HepG2 (cell line): Measurements from ENCODE around the gene TTLL8.

Source experiments
- CHD4 ChIP-seq: fragments of 200-600 bp; sonication (generic); IDR thresholded peaks from 2 replicates; pipeline ENCODE4 v1.7.0; 2017; ENCODE audit warnings: mild to moderate bottlenecking, low read length, borderline replicate concordance
- EP300 ChIP-seq, 3 experiments: sonication (generic) in 1 of 3; formaldehyde crosslinking in 1 of 3; IDR thresholded peaks; 2 replicates each; pipeline versions ENCODE4 v1.5.1 to v1.6.1; 2011 to 2020; ENCODE audit warnings: low read depth in 2 of 3, low read length in 2 of 3, borderline replicate concordance in 1 of 3, improper control_type of control experiment in 1 of 3, mild to moderate bottlenecking in 1 of 3, missing genetic modification reagents in 1 of 3, moderate library complexity in 1 of 3
- JUN ChIP-seq: sonication (generic); formaldehyde crosslinking; IDR thresholded peaks from 2 replicates; pipeline ENCODE4 v1.4.0; 2020; ENCODE audit warnings: mild to moderate bottlenecking, missing genetic modification reagents
- NCOR1 ChIP-seq: fragments of 200-600 bp; sonication (generic); IDR thresholded peaks from 2 replicates; pipeline ENCODE4 v1.7.0; 2017; ENCODE audit warnings: antibody characterized with exemption, low read length, borderline replicate concordance
- PCBP1 ChIP-seq: fragments of 200-400 bp; formaldehyde crosslinking; IDR thresholded peaks from 2 replicates; pipeline ENCODE4 v1.6.1; 2017; ENCODE audit warnings: mild to moderate bottlenecking, low read depth, low read length, borderline replicate concordance
- POLR2AphosphoS5 ChIP-seq: IDR thresholded peaks from 2 replicates; pipeline ENCODE4 v1.6.1; 2012; ENCODE audit warnings: low read depth, low read length
- SMC3 ChIP-seq: IDR thresholded peaks from 2 replicates; pipeline ENCODE4 v1.6.1; 2011; ENCODE audit warnings: low read length, improper control_type of control experiment
- SP1 ChIP-seq, 2 experiments: fragments of 450-650 bp in 1 of 2; sonication (generic) in 1 of 2; formaldehyde crosslinking in 1 of 2; IDR thresholded peaks; 2 replicates each; pipeline versions ENCODE4 v1.4.0 to v1.6.1; 2016 to 2020; ENCODE audit warnings: missing genetic modification reagents in 1 of 2
- ZBTB1 ChIP-seq: sonication (generic); formaldehyde crosslinking; IDR thresholded peaks from 2 replicates; pipeline ENCODE4 v1.4.0; 2020; ENCODE audit warnings: missing genetic modification reagents, borderline replicate concordance
- ZFP37 ChIP-seq: sonication (generic); formaldehyde crosslinking; IDR thresholded peaks from 2 replicates; pipeline ENCODE4 v1.4.0; 2020; ENCODE audit warnings: missing genetic modification reagents, borderline replicate concordance
- TF ChIP-seq, protein P1 (sequence below): sonication (generic); formaldehyde crosslinking; IDR thresholded peaks from 2 replicates; pipeline ENCODE4 v1.4.0; 2020; ENCODE audit warnings: missing genetic modification reagents, mild to moderate bottlenecking, borderline replicate concordance
- TF ChIP-seq, protein P2 (sequence below): sonication (generic); formaldehyde crosslinking; IDR thresholded peaks from 2 replicates; pipeline ENCODE4 v1.5.0; 2020; ENCODE audit warnings: mild to moderate bottlenecking, missing genetic modification reagents, moderate library complexity
- TF ChIP-seq, protein P3 (sequence below): sonication (generic); formaldehyde crosslinking; IDR thresholded peaks from 2 replicates; pipeline ENCODE4 v1.4.0; 2020; ENCODE audit warnings: missing genetic modification reagents

DNA sequence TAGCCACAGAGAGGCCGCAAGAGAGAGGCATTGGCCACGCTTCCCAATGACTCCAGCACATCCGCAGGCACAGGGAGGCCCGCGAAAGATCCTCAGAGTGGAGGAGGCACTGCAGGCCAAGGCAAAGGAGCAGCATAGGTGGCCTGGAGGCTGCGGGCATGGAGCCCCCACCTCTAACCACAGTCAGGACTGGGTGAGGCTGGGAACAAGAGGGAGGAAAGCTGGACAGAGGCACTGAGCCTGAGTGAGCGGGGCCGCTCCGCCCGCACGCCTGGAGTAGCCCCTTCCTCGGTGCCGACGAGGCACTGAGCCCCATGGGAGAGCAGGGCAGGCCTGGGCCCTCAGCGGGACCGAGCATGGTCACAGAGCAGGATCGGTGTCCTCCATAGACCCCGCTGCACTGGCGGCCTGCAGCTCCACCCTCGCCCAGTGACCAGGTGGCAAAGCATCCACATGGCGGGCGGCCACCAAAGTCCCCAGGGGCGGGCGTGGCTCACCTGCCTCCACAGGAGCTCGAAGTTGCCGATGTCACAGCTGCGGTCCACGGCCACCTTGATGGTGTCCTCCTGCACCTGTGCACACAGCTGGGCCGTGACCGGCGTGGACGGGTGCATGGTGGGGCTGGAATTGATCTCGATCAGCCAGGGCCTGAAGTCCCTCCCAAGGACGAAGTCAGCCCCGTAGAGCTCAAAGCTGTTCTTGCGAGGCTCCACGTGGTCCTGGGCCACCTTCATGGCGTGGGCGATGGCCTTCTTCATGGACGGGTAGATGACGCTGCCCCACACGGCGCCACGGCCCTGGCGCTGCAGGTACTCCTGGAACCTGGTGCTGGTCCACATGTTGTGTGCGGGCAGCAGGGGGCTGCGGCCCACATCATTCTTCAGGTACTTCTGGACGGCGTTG lies 26.7 kb downstream of the TTLL8 start:
- TF ChIP-seq NCOR1 (no peak), POLR2AphosphoS5 (no peak), ZBTB1 (CRISPR knock-in tag) (no peak), SP1 (IDR thresholded peaks at IDR 0.05) (no peak), SP1 (CRISPR knock-in tag; IDR thresholded peaks at IDR 0.05) (no peak), CHD4 (no peak), EP300 (IDR thresholded peaks at IDR 0.05; ENCODE audit: low read depth in 2 of 2, low read length in 2 of 2) (no peak), EP300 (CRISPR knock-in tag; IDR thresholded peaks at IDR 0.05; ENCODE audit: borderline replicate concordance) (no peak), ZFP37 (CRISPR knock-in tag) (no peak), PCBP1 (no peak), SMC3 (no peak), JUN (CRISPR knock-in tag) (no peak)
- TF ChIP-seq, protein P1, sequence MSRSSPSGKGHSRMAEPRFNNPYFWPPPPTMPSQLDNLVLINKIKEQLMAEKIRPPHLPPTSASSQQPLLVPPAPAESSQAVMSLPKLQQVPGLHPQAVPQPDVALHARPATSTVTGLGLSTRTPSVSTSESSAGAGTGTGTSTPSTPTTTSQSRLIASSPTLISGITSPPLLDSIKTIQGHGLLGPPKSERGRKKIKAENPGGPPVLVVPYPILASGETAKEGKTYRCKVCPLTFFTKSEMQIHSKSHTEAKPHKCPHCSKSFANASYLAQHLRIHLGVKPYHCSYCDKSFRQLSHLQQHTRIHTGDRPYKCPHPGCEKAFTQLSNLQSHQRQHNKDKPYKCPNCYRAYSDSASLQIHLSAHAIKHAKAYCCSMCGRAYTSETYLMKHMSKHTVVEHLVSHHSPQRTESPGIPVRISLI (CRISPR knock-in tag) = no peak
- TF ChIP-seq, protein P2, sequence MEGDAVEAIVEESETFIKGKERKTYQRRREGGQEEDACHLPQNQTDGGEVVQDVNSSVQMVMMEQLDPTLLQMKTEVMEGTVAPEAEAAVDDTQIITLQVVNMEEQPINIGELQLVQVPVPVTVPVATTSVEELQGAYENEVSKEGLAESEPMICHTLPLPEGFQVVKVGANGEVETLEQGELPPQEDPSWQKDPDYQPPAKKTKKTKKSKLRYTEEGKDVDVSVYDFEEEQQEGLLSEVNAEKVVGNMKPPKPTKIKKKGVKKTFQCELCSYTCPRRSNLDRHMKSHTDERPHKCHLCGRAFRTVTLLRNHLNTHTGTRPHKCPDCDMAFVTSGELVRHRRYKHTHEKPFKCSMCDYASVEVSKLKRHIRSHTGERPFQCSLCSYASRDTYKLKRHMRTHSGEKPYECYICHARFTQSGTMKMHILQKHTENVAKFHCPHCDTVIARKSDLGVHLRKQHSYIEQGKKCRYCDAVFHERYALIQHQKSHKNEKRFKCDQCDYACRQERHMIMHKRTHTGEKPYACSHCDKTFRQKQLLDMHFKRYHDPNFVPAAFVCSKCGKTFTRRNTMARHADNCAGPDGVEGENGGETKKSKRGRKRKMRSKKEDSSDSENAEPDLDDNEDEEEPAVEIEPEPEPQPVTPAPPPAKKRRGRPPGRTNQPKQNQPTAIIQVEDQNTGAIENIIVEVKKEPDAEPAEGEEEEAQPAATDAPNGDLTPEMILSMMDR (CRISPR knock-in tag) = no peak
- TF ChIP-seq, protein P3, sequence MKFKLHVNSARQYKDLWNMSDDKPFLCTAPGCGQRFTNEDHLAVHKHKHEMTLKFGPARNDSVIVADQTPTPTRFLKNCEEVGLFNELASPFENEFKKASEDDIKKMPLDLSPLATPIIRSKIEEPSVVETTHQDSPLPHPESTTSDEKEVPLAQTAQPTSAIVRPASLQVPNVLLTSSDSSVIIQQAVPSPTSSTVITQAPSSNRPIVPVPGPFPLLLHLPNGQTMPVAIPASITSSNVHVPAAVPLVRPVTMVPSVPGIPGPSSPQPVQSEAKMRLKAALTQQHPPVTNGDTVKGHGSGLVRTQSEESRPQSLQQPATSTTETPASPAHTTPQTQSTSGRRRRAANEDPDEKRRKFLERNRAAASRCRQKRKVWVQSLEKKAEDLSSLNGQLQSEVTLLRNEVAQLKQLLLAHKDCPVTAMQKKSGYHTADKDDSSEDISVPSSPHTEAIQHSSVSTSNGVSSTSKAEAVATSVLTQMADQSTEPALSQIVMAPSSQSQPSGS = no peak
